Measurements from ENCODE around the gene ACSL5. TPM values are rescaled to one million over a fixed set of nuclear protein-coding genes. Genes with fewer than 3 reads are reported as not detected.

Gene ACSL5
- total and polyA plus RNA-seq, 4 donors: 15.0 to 201 (median 43.5) TPM

DNA sequence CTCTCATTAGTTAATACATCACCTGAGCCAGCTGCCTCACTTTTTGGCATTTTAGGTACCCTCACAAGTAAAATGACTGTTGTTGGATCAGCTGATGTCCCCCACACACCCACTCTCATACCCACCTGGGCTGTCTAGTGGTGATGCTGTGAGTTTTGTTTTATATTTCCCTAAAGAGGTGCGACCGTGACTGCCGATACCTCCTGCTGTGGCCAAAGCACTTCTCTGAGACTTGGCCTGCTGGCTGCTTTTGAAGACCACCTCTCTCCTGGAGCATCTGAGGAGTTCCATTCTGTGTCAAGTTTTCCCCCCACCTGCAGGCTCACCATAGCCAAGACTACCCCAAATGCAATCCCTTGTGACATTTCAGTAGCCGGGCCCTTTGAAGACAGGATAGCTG lies 6.4 kb upstream of the ACSL5 start (continued):
- TF ChIP-seq GABPA (IDR thresholded peaks at IDR 0.05 in 1 of 2, conservative IDR thresholded peaks at IDR 0.05 in 1 of 2) (no peak), TAF1 (conservative IDR thresholded peaks at IDR 0.05) (no peak), FOXA1 (IDR thresholded peaks at IDR 0.05) (no peak), HNF4A (conservative IDR thresholded peaks at IDR 0.05) (no peak), JUND (IDR thresholded peaks at IDR 0.05) (no peak), ATF3 (IDR thresholded peaks at IDR 0.05) (no peak)

- Histone ChIP-seq H3K27ac (ENCODE audit: low read depth in 1 of 2, low read length in 2 of 2) (no peak overlapping the region), H3K9ac (ENCODE audit: low read depth in 1 of 2, low read length in 2 of 2) (no peak overlapping the region), H3K4me3 (ENCODE audit: low read depth in 1 of 3, low read length in 3 of 3) (no peak overlapping the region), H3K36me3 (ENCODE audit: control insufficient read depth in 4 of 4, insufficient read depth in 3 of 4, low read depth in 1 of 4, low read length in 3 of 4) (no peaks in the 10 kb centered on the region), H3K4me1 (ENCODE audit: control insufficient read depth in 4 of 4, insufficient read depth in 4 of 4, low read length in 3 of 4) (peaks cover 0 to 32% (median 31%) of the 10 kb centered on the region in 4 donors), H3K9me3 (ENCODE audit: control insufficient read depth in 4 of 4, low read length in 3 of 4) (no peaks in the 10 kb centered on the region), H3K27me3 (ENCODE audit: control insufficient read depth in 4 of 4, insufficient read depth in 4 of 4, low read length in 3 of 4) (no peaks in the 10 kb centered on the region)
- 95% methylated on average over 40 of the region's 40 CpGs for WGBS
- DNase-seq (ENCODE audit: low spot score): no peak
- no peak for TF ChIP-seq FOXA1 (IDR thresholded peaks at IDR 0.05)
- TF ChIP-seq NR2F2 (IDR thresholded peaks at IDR 0.05): no peak
- no peak for TF ChIP-seq REST (IDR thresholded peaks at IDR 0.05)
- TF ChIP-seq HNF4G (IDR thresholded peaks at IDR 0.05): no peak
- TF ChIP-seq SP1 (IDR thresholded peaks at IDR 0.05): no peak
- no peak for TF ChIP-seq TAF1 (conservative IDR thresholded peaks at IDR 0.05)
- no peak for TF ChIP-seq YY1 (IDR thresholded peaks at IDR 0.05)
- no peak for TF ChIP-seq HNF4A (conservative IDR thresholded peaks at IDR 0.05)
- no peak for TF ChIP-seq CTCF (IDR thresholded peaks at IDR 0.05; ENCODE audit: low read depth, low read length, missing input control)
- TF ChIP-seq JUND (IDR thresholded peaks at IDR 0.05): no peak
- TF ChIP-seq EGR1 (IDR thresholded peaks at IDR 0.05; ENCODE audit: low read depth in 2 of 2): no peak
- TF ChIP-seq, protein P1, sequence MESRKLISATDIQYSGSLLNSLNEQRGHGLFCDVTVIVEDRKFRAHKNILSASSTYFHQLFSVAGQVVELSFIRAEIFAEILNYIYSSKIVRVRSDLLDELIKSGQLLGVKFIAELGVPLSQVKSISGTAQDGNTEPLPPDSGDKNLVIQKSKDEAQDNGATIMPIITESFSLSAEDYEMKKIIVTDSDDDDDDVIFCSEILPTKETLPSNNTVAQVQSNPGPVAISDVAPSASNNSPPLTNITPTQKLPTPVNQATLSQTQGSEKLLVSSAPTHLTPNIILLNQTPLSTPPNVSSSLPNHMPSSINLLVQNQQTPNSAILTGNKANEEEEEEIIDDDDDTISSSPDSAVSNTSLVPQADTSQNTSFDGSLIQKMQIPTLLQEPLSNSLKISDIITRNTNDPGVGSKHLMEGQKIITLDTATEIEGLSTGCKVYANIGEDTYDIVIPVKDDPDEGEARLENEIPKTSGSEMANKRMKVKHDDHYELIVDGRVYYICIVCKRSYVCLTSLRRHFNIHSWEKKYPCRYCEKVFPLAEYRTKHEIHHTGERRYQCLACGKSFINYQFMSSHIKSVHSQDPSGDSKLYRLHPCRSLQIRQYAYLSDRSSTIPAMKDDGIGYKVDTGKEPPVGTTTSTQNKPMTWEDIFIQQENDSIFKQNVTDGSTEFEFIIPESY (IDR thresholded peaks at IDR 0.05): no peak
- no peak for TF ChIP-seq RAD21 (IDR thresholded peaks at IDR 0.05)
- no peak for TF ChIP-seq RXRA (IDR thresholded peaks at IDR 0.05)
- no peak for TF ChIP-seq FOXA2 (IDR thresholded peaks at IDR 0.05)
- TF ChIP-seq GABPA (IDR thresholded peaks at IDR 0.05 in 1 of 2, conservative IDR thresholded peaks at IDR 0.05 in 1 of 2): no peak
- TF ChIP-seq, protein P2, sequence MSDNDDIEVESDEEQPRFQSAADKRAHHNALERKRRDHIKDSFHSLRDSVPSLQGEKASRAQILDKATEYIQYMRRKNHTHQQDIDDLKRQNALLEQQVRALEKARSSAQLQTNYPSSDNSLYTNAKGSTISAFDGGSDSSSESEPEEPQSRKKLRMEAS (IDR thresholded peaks at IDR 0.05): no peak
- TF ChIP-seq ATF3 (IDR thresholded peaks at IDR 0.05): no peak
These were observed 4.2 kb upstream of the ACSL5 start for GRCh38 chr10:112369495-112370423.

Data from liver (tissue), 9 donors.